ENCODE measurements around the gene ENOX1.

DNA sequence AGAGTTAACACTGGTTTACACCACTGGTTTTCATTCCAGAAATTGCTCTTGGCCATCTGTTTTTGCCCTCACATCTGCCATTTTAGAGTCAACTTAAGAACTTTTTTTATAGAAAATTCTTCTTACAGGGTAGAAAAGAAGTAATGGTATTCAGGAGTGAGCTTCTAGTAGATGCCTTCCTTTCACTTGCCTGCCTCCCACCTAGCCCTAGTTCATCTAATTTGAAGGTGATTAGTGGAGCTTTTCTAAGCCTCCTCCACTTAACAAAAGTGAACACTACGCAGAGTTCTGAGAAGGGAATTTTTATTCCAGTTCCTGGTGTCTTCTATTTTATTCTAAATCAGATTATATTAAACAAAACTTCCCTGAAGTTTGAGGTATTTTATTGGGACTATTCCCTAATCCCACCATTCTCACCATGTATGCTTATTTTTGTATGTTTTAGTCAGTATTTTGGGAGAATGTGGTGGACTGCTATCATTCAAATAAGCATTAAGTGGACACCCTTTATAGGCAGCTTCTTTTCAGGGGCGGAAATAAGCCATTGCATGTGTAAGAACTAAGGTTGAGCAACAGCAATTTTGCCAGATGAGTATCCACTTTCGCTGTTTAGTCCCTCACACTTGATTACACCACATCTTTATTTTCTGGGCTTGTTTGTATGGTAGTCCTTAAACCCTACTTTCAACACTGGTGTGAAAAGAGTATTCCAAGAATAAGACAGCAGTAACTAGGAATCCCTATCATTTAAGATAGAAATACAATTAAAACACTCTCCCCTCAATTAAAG, 156.9 kb downstream of the ENOX1 start:
- TF ChIP-seq POLR2AphosphoS5 (IDR thresholded peaks at IDR 0.05) (no peak), CTCF (IDR thresholded peaks at IDR 0.05) (no peak), POLR2A (IDR thresholded peaks at IDR 0.05) (no peak), EP300 (IDR thresholded peaks at IDR 0.05) (no peak)
